Lower lobe of right lung (tissue), 2 donors: ENCODE measurements around the gene DCAF15. TPM values are rescaled to one million over a fixed set of nuclear protein-coding genes. Genes with fewer than 3 reads are reported as not detected.

ENCODE experiments used
- ATAC-seq, 2 donors: fragments of 200-7000 bp; cut with Tn5 transposase; one replicate each; pipeline ENCODE4 v1.9.1; 2020 to 2022; ENCODE audit warnings: mild to moderate bottlenecking in 2 of 2, moderate library complexity in 2 of 2
- DNase-seq: peaks from one replicate; pipeline ENCODE4 v3.0.0-alpha.2; 2020
- H3K27ac ChIP-seq: fragments of 200-600 bp; one replicate; pipeline ENCODE4 v1.8.0; 2022
- H3K27me3 ChIP-seq: fragments of 200-600 bp; one replicate; pipeline ENCODE4 v1.8.0; 2022; ENCODE audit warnings: low read depth
- H3K36me3 ChIP-seq: fragments of 200-600 bp; one replicate; pipeline ENCODE4 v1.8.0; 2022; ENCODE audit warnings: mild to moderate bottlenecking
- H3K4me1 ChIP-seq: fragments of 200-600 bp; one replicate; pipeline ENCODE4 v1.8.0; 2022
- H3K4me3 ChIP-seq: fragments of 200-600 bp; one replicate; pipeline ENCODE4 v1.8.0; 2022; ENCODE audit warnings: mild to moderate bottlenecking
- H3K9me3 ChIP-seq: fragments of 200-600 bp; one replicate; pipeline ENCODE4 v1.8.0; 2022
- intact Hi-C: fragments of 100-400 bp; cut with DNase I; formaldehyde crosslinking; loops from one replicate; pipeline ENCODE4 v1.11.0; 2022
- total RNA-seq: library from RNA; stranded (reverse); fragmentation: NEBNext Ultra II Directional; extraction: Animal tissue kit (Norgen Biotek cat#: 25700); gene quantifications from one replicate; pipeline ENCODE4 v1.2.1, GENCODE V29; 2021
- TF ChIP-seq, protein P1 (sequence below): fragments of 200-600 bp; IDR thresholded peaks from one replicate; pipeline ENCODE4 v1.8.0; 2022; ENCODE audit warnings: antibody characterized with exemption, mild to moderate bottlenecking
- donor health status: DM: no; HTN: yes; CAD: no; lungs with severe emphysema.

Gene DCAF15
- total RNA-seq, 1 donor from 2014 or later = 28.4 TPM

DNA sequence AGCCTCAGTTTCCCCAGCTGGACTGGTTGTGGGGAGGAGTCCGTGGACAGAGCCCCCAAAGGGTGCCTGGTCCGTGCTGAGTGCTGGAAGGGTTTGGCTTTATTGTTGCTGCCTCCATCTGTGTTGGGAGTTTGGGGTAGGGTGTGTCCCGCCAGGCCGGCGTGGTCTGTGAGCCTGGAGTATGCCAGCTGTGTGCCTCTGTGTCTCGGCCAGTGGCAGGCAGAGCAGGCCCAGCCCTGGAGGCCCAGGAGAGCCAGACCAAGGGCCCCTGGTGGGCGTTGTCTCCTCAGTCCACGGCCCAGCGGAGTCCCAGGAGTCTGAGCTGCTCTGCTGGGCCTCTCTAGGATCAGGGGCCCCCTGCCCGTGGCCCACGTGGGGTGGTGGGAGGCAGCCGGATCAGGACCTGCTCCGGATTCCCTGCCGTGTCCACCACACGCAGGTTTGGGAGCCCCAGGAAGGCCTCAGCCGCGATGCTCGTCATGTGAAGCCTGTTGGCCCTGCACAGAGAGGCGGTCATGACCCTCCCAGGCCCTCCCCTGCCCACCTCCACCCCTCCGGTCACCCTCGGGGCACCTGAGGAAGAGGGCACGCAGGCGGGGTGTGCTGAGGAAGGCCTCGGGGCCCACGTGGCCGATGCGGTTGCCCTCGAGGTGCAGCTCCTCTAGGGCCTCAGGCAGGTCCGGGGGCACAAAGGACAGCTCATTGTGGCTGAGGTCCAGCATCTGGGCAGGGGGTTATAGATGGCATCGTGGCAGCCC, 20.7 kb upstream of the DCAF15 start:
- TF ChIP-seq, protein P1, sequence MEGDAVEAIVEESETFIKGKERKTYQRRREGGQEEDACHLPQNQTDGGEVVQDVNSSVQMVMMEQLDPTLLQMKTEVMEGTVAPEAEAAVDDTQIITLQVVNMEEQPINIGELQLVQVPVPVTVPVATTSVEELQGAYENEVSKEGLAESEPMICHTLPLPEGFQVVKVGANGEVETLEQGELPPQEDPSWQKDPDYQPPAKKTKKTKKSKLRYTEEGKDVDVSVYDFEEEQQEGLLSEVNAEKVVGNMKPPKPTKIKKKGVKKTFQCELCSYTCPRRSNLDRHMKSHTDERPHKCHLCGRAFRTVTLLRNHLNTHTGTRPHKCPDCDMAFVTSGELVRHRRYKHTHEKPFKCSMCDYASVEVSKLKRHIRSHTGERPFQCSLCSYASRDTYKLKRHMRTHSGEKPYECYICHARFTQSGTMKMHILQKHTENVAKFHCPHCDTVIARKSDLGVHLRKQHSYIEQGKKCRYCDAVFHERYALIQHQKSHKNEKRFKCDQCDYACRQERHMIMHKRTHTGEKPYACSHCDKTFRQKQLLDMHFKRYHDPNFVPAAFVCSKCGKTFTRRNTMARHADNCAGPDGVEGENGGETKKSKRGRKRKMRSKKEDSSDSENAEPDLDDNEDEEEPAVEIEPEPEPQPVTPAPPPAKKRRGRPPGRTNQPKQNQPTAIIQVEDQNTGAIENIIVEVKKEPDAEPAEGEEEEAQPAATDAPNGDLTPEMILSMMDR = no peak
- ATAC-seq (no peak), DNase-seq (no peak)
- Histone ChIP-seq H3K27me3 (no peaks in the 10 kb centered on the region), H3K4me3 (no peak overlapping the region), H3K36me3 (peaks cover 36% of the 10 kb centered on the region), H3K27ac (no peak overlapping the region), H3K4me1 (peaks cover 4% of the 10 kb centered on the region), H3K9me3 (no peaks in the 10 kb centered on the region)
- intact Hi-C loops = no loop called here

DNA sequence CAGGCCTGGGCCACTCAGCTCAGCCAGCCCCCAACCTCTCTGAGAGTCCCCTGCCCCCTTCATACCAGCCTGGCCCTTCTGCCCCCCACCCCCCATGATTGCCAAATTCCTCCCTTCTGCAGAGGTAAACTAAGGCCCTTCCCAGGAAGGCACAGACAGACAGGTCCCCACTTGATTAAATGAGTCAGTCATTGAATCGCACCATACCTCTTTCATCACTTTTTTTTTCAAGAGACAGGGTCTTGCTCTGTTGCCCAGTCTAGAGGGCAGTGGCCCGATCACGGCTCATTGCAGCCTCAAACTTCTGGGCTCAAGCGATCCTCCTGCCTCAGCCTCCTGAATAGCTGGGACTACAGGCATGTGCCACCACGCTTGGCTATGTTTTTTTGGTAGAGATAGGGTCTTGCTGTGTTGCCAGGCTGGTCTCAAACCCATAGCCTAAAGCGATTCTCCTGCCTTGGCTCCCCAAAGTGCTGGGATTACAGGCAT, 20.1 kb upstream of the DCAF15 start:
- H3K9me3 ChIP-seq = no peaks in the 10 kb centered on the region
- H3K27ac ChIP-seq = no peak overlapping the region
- TF ChIP-seq, protein P1 = no peak
- no peaks in the 10 kb centered on the region for H3K4me1 ChIP-seq
- DNase-seq (no peak), ATAC-seq (no peak)
- H3K4me3 ChIP-seq = no peak overlapping the region
- intact Hi-C loops = no loop called here
- H3K27me3 ChIP-seq = no peaks in the 10 kb centered on the region
- H3K36me3 ChIP-seq = peaks cover 30% of the 10 kb centered on the region

DNA sequence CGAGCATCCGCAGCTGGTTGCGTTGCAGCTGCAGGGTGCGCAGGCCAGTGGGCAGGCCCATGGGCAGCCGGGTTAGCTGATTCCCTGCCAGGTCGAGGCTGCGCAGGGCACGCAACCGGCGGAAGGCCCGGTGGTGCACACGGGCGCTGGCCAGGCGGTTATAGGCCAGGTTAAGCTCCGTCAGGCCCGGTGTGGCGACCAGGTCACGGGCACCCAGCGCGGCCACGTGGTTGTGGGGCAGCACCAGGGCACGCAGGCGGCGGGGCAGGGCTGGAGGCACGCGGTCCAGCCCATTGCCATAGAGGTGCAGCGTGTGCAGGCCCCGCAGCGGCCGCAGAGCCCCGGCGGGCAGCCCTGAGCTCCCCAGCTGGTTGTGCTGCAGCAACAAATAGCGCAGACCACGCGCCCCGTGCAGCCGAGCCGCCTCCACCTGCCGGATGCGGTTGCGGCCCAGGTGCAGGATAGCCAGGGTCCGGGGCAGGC, 19.4 kb upstream of the DCAF15 start:
- Histone ChIP-seq H3K9me3 (no peaks in the 10 kb centered on the region), H3K27ac (no peak overlapping the region), H3K4me1 (peaks cover 6% of the 10 kb centered on the region), H3K36me3 (peaks cover 22% of the 10 kb centered on the region), H3K4me3 (no peak overlapping the region), H3K27me3 (peaks cover 6% of the 10 kb centered on the region)
- TF ChIP-seq, protein P1 = no peak
- intact Hi-C loops = no loop called here
- DNase-seq (no peak), ATAC-seq (no peak)

DNA sequence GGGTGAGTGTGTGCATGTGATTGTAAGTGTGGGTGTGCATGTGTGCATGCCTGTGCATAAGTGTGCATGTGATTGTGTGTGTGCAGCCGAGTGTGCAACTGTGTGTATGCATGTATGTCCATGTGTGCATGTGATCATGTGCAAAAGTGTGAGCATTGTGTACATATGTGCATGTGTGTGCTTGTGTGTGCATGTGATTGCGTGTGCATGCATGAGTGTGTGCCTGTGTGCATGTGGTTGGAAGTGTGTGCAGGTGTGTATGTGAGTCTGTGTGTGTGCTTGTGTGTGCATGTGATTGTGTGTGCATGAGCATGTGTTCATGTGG, 17.6 kb upstream of the DCAF15 start:
- Histone ChIP-seq H3K4me1 (peaks cover 7% of the 10 kb centered on the region), H3K27me3 (peaks cover 13% of the 10 kb centered on the region), H3K36me3 (peaks cover 16% of the 10 kb centered on the region), H3K4me3 (no peak overlapping the region), H3K27ac (no peak overlapping the region), H3K9me3 (no peaks in the 10 kb centered on the region)
- TF ChIP-seq, protein P1 = no peak
- no peak for ATAC-seq
- DNase-seq = no peak
- intact Hi-C loops = no loop called here

DNA sequence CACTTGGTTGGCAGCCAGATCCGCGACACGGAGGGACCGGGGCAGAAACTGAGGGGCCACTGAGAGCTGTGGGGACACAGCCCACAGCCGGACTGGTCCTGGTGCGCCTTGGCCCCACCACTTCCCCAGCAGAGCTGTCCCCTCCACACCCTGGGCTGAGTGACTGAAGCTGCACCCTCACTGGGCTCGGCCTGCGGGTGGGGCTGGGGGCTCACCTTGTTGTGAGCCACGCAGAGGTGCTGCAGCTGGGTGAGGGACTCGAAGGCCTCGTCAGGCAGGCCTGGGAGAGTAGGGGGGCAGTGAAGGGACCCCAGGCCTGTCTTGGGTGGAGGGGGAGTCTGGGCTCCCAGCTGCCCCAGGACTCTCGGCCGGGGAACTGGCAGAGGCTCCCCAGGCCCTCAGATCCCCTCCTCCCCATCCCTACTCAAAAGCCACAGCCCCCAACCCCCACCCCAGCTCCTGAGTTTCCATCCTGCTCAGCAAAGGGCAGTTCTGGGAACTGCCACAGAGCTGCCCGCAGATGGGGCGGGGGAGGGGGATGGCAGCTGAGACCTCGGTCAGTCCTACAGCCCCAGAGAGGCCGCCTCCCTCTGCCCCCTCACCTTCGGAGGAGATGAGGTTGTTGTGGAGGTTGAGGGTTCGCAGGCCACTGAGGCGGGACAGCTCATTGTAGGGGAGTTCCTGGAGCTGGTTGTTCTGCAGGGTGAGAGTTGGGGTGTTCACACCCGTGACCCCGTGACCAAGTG, 16.4 kb upstream of the DCAF15 start:
- Histone ChIP-seq H3K27me3 (peaks cover 13% of the 10 kb centered on the region), H3K4me1 (peaks cover 7% of the 10 kb centered on the region), H3K9me3 (no peaks in the 10 kb centered on the region), H3K27ac (no peak overlapping the region), H3K36me3 (peaks cover 5% of the 10 kb centered on the region), H3K4me3 (no peak overlapping the region)
- ATAC-seq (no peak), DNase-seq (no peak)
- intact Hi-C loops = no loop called here
- TF ChIP-seq, protein P1 = no peak
